HG03064 (cell line): Measurements from ENCODE around the gene CLIP2.
"Not testable (repeated sequence)": the region's sequence is repeated elsewhere in the genome, so short reads cannot be mapped to it uniquely, and the experiment has no call there.

ENCODE experiments used
- ATAC-seq: cut with Tn5 transposase; IDR thresholded peaks from one replicate; pipeline ENCODE4 v1.9.1; 2021; ENCODE audit warnings: low read depth; ENCODE audit not compliant: unreplicated experiment

CLIP2 gene

GRCh38 chr7:74294191-74294998 lies 5.2 kb downstream of the CLIP2 start:
- no peak for ATAC-seq

GRCh38 chr7:74297516-74298233 lies 8.5 kb downstream of the CLIP2 start:
- ATAC-seq, result no peak

DNA sequence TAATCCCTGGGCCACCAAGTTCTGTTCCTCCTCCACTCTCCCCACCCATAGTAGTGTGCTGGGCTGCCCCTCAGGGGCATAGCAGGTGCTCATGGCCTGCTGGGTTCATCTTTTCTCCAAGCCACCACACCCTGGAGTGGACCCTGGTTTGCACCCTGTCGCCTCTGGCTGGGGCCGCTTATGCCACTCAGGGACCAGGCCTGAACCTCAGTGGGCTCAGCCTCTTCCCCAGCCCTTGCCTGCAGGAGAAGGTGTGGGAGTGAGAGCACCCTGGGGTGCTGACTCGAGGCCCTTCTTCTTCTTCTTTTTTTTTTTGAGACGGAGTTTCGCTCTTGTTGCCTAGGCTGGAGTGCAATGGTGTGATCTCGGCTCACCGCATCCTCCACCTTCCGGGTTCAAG lies 10.2 kb downstream of the CLIP2 start:
- no peak for ATAC-seq

GRCh38 chr7:74300926-74301325 lies 11.7 kb downstream of the CLIP2 start:
- no peak for ATAC-seq

DNA sequence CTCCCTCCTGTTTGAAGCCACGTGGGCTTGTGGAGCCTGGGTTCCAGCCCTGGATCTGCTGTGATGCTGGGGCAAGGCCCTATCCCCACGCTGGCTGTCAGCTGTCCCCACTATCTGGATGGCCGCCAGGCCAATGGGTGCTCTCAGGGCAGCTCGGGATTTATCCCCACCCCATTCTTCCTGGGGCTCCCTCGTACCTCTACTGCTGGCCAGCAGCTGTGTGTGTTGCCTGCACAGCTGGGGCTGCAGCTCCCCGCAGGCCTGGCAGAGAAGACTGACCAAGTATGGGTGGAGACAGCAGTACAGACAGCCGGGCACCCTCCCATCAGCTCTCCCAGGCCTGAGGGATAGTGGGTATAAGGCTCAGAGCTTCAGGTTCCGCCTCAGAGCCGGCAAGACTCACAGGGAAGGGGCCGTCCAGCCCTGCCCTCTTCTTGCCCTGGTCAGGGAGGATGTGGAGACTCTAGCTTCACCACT lies 13.6 kb downstream of the CLIP2 start:
- no peak for ATAC-seq

DNA sequence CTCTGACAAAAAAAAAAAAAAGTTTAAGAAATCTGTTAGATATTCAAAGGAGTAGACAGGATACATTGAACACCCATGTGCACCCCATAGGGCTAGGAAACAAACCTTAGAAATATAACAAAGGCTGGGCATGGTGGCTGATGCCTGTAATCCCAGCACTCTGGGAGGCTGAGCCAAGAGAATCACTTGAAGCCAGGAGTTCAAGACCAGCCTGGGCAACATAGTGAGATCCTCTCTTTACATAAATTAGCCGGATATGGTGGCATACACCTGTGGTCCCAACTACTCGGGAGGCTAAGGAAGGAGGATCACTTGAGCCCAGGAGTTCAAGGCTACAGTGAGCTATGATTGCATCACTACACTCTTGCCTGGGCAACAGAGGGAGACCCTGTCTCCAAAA lies 15.3 kb downstream of the CLIP2 start:
- no peak for ATAC-seq

- ATAC-seq, result no peak
These were observed 17.0 kb downstream of the CLIP2 start for GRCh38 chr7:74306004-74306729.

- ATAC-seq, result no peak
These were observed 17.7 kb downstream of the CLIP2 start for GRCh38 chr7:74306730-74307469.

GRCh38 chr7:74307738-74308505 lies 18.7 kb downstream of the CLIP2 start:
- no peak for ATAC-seq

DNA sequence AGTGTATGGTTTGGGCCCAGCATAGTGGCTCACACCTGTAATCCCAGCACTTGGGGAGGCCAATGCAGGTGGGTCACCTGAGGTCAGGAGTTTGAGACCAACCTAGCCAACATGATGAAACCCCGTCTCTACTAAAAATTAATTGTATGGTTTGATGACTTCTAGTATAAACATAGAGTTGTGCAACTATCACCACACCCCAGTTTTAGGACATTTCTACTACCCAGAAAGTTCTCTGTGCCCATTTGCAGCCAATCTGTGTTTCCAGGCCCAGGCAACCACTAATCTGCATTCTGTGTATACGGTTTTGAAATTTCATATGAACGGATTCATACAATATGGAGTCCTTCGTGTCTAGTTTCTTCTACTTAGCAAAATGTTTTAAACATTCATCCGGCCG lies 20.0 kb downstream of the CLIP2 start:
- ATAC-seq, result no peak

DNA sequence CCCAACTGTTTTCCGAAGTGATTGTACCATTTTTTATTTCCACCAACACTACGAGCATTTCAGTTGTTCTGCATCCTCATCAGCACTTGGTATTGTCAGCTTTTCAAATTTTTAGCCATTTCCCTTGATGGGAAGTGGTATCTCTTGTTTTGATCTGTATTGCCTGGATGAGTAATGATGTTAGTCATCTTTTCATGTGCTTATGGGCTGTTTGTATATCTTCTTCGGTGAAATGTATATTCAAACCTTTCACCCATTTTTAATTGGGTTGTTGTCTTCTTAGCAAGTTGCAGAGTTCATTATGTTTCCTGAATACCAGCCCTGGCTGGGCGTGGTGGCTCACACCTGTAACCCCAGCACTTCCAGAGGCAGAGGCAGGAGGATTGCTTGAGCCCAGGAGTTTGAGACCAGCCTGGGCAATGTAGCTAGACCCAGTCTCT lies 22.1 kb downstream of the CLIP2 start:
- no peak for ATAC-seq

- no peak for ATAC-seq
These were observed 23.3 kb downstream of the CLIP2 start for GRCh38 chr7:74312418-74313028.

DNA sequence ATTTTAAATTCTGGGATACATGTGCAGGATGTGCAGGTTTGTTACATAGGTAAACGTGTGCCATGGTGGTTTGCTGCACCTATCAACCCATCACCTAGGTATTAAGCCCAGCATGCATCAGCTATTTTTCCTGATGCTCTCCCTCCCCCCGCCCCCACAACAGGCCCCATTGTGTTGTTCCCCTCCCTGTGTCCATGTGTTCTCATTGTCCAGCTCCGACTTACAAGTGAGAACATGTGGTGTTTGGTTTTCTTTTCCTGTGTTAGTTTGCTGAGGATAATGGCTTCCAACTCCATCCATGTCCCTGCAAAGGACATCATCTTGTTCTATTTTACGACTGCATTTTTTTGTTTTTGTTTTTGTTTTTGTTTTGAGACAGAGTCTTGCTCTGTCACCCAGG lies 26.7 kb downstream of the CLIP2 start:
- not testable (repeated sequence) for ATAC-seq

- no peak for ATAC-seq
These were observed 28.1 kb downstream of the CLIP2 start for GRCh38 chr7:74317146-74317782.

GRCh38 chr7:74318043-74318442 lies 28.8 kb downstream of the CLIP2 start:
- no peak for ATAC-seq

GRCh38 chr7:74320645-74321221 lies 31.5 kb downstream of the CLIP2 start:
- no peak for ATAC-seq

DNA sequence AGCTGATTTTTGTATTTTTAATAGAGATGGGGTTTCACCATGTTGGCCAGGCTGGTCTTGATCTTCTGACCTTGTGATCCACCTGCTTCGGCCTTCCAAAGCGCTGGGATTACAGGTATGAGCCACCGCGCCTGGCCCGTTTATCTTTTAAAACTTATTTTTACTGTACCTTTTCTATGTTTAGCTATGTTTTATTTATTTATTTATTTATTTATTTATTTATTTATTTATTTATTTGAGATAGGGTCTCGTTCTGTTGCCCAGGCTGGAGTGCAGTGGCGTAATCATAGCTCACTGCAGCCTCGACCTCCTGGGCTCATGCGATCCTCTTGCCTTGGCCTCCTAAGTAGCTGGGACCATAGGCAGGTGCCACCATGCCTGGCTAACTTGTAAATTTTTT lies 33.7 kb downstream of the CLIP2 start:
- not testable (repeated sequence) for ATAC-seq

DNA sequence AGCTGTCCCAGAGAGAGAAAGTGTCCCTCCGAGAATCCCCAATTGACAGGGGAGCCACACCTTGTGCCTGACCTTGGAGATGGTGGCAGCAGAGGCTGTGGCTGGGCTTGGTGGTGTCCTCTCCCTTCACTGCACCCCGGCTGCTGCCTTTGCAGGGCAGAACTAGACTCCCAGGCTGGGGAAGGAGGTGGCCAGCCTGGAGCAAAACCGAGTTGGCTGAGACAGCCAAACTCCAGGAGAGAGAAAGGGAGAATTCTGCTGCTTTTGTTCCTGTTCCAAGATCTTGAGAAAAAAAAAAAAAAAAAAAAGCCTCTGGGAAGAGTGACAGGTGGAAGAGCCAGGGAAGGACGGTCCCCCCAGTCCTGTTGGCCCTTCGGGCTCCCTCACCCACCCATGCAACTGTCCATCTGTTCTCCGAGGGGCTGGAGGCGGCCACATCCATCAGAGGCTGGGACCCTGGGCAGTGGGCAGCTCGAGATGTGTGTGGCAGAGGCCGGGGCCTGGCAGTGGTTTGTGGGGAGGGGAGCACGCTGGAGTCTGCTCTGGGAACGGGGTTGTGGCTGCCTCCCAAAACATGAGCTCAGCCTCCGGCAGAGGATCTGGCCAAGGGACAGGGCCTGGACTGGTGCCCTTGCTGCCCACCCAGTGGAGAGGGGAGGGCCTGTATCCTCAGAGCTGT lies 35.5 kb downstream of the CLIP2 start:
- no peak for ATAC-seq
